Activated CD8-positive, alpha-beta T cell treated with anti-CD3 and anti-CD28 coated beads for 36 hours (primary cell): Measurements from ENCODE around the gene HRC. TPM values are rescaled to one million over a fixed set of nuclear protein-coding genes. Genes with fewer than 3 reads are reported as not detected.
A peak's percentile ranks its signal among the peaks of the same experiment; 100 is the strongest.

ENCODE experiments used
- ATAC-seq: fragments of 200-7000 bp; cut with Tn5 transposase; one replicate; pipeline ENCODE4 v1.10.0; 2021; ENCODE audit warnings: mild to moderate bottlenecking, moderate library complexity
- CTCF ChIA-PET: fragments of 350-600 bp; sonication (Branson Sonifier 250); formaldehyde crosslinking; loops from one replicate; lab custom pipeline; 2021; ENCODE audit warnings: antibody characterized with exemption; lab: Charles Lee
- POLR2A ChIA-PET: fragments of 350-600 bp; sonication (Branson Sonifier 250); formaldehyde crosslinking; loops from one replicate; lab custom pipeline; 2021; ENCODE audit warnings: antibody characterized with exemption; lab: Charles Lee
- DNase-seq: peaks from one replicate; pipeline ENCODE4 v3.0.0-alpha.2; 2020
- H3K27ac Mint-ChIP-seq: one replicate; pipeline ENCODE4 v1.8.0; 2021; ENCODE audit warnings: mild to moderate bottlenecking, mixed read lengths
- H3K27me3 Mint-ChIP-seq: one replicate; pipeline ENCODE4 v1.8.0; 2021; ENCODE audit warnings: mixed read lengths
- H3K36me3 Mint-ChIP-seq: one replicate; pipeline ENCODE4 v1.8.0; 2021; ENCODE audit warnings: low read depth, mixed read lengths
- H3K4me1 Mint-ChIP-seq: one replicate; pipeline ENCODE4 v1.8.0; 2021; ENCODE audit warnings: low read depth, mixed read lengths
- H3K4me3 Mint-ChIP-seq: one replicate; pipeline ENCODE4 v1.8.0; 2021; ENCODE audit warnings: mild to moderate bottlenecking, moderate library complexity, mixed read lengths
- H3K9me3 Mint-ChIP-seq: one replicate; pipeline ENCODE4 v1.8.0; 2021; ENCODE audit warnings: mixed read lengths
- intact Hi-C: fragments of 100-400 bp; cut with micrococcal nuclease; formaldehyde crosslinking; loops from one replicate; pipeline ENCODE4 v1.10.0; 2022
- total RNA-seq, 2 experiments: library from RNA; stranded (reverse); gene quantifications; one replicate each; pipeline ENCODE4 v1.2.3, GENCODE V29; 2021
- TF ChIP-seq, protein P1 (sequence below): fragments of 200-600 bp; IDR thresholded peaks from one replicate; pipeline ENCODE4 v1.8.0; 2022; ENCODE audit warnings: antibody characterized with exemption, mild to moderate bottlenecking

HRC gene
- total RNA-seq, 2 experiments from 2014 or later: not detected

DNA sequence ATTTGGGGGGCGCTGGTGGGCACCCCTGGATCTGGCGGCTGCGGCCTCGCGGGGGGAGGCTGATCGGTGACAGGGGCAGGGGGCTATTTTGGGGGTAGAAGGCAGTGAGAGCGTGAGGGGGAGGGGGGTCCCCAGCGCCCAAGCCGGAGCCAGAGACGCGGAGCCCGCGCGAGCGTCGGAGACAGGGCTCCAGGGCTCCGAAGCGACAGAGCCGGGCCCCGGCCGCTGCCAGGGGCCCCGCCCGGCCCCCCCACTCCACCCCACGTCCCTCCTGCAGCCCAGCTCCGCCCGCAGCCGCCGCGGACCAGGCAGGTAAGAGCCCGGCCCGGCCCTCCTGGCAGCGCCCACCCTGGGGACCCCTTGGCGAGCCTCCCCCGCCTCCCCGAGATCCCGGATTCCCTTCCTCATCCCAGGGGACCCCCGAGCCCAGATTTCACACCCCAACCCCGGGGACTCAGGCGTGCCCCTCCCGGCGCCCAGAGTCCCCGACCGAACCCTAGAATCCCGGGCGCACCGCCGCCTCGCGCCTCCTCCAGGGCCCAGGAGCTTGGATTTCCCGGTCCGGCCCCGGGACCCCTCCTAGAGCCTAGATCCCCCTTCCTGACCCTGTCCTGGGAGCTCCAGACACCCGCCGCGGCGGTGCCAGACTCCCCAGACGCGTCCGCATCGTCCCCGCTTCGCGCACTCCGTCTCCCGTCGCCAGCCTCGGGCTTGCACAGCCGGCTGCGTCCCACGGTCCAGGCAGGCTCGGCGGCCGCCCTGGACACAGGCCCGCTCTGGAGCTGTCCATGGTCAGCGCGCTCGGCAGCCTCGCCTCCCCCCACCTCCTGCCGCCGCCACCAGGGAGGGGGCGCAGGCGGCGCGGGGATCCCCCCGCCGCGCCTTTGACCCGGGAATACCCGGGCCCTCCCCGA is 35.5 kb downstream of the HRC start, which contains the start of gene PPFIA3:
Gene PPFIA3 (plus strand): TSS at position 134 of the 914 bp plus-strand sequence. CDS start 8,330 bp downstream, outside the sequence.
- Mint-ChIP-seq H3K27me3 (peaks cover 10% of the 10 kb centered on the region), H3K4me3 (peak within 1 kb of the TSS; percentile 88), H3K4me1 (peaks cover 25% of the 10 kb centered on the region), H3K27ac (peak within 1 kb of the TSS; percentile 91), H3K36me3 (peaks cover 6% of the 10 kb centered on the region), H3K9me3 (no peaks in the 10 kb centered on the region)
- CTCF ChIA-PET: interaction anchor here (0.7 to 2.1 kb wide), 6 partner anchors 11 to 289 kb away, joined by 3 to 9 read pairs (median 4); no protein-coding TSS in a partner anchor
- no peak for ATAC-seq
- no peak for DNase-seq
- POLR2A ChIA-PET: interaction anchor here (1.2 to 1.6 kb wide), 4 partner anchors 9 to 25 kb away, joined by 3 to 6 read pairs (median 4); no protein-coding TSS in a partner anchor
- intact Hi-C loops: no loop called here
- TF ChIP-seq, protein P1, sequence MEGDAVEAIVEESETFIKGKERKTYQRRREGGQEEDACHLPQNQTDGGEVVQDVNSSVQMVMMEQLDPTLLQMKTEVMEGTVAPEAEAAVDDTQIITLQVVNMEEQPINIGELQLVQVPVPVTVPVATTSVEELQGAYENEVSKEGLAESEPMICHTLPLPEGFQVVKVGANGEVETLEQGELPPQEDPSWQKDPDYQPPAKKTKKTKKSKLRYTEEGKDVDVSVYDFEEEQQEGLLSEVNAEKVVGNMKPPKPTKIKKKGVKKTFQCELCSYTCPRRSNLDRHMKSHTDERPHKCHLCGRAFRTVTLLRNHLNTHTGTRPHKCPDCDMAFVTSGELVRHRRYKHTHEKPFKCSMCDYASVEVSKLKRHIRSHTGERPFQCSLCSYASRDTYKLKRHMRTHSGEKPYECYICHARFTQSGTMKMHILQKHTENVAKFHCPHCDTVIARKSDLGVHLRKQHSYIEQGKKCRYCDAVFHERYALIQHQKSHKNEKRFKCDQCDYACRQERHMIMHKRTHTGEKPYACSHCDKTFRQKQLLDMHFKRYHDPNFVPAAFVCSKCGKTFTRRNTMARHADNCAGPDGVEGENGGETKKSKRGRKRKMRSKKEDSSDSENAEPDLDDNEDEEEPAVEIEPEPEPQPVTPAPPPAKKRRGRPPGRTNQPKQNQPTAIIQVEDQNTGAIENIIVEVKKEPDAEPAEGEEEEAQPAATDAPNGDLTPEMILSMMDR: no peak

DNA sequence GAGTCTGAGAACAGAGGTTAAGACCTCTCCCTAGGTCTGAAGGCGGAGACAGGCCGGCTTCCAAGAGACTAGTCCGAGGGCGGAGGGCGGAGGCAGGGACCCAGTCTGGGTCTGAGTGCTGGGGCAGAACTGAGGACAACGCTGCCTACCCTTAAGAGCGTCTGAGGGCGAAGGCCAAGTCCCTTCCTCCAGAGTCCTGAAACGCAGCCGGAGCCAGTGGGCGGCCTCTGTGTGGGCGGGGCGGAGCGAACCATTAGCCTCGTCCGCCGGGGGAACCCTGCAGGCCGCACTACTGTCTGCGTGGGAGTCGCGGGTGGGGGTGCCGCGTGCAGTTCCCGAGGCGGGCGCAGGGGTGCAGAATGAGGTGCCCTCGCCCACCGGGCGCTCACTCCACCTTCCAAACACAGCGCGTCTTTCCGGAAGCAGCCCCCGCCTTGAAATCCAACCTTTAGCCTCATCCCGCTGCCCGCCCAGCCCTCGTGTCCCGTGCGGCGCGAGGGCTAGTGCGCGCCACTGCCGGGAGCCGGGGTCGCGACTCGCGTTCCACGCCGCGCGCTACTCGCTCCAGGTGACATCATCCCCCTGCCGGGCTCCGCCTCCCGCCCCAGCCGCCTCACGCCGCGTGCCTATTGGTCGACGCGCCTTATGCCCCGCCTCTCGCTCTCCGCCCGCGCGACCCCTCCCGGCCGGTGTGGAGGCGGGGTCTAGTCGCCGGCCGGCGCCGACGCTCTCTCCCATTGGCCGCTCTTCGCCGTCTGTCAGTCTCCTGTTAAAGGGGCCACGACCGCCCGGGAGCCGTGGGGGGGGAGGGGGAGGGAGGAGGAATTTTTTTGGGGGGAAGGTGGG is 36.4 kb downstream of the HRC start, which contains the start of gene C19orf73:
Gene C19orf73 (minus strand): TSS at position 579 of the 846 bp plus-strand sequence. CDS start 121 bp downstream, at position 458.
- Mint-ChIP-seq H3K27ac (peak within 1 kb of the TSS; percentile 91), H3K4me1 (peaks cover 28% of the 10 kb centered on the region), H3K4me3 (peak within 1 kb of the TSS; percentile 88), H3K27me3 (peaks cover 10% of the 10 kb centered on the region), H3K9me3 (no peaks in the 10 kb centered on the region), H3K36me3 (peaks cover 6% of the 10 kb centered on the region)
- ChIA-PET POLR2A (interaction anchor here (1.2 to 2.1 kb wide), 4 partner anchors 9 to 21 kb away, joined by 3 to 11 read pairs (median 6); no protein-coding TSS in a partner anchor), CTCF (interaction anchor here (1.4 to 5.3 kb wide), 4 partner anchors 13 to 126 kb away, joined by 3 to 41 read pairs (median 5); partner anchors contain the start of genes GYS1 and RUVBL2)
- intact Hi-C loops: no loop called here
- TF ChIP-seq, protein P1: no peak
- ATAC-seq (peak; percentile 89), DNase-seq (peak; percentile 95)

DNA sequence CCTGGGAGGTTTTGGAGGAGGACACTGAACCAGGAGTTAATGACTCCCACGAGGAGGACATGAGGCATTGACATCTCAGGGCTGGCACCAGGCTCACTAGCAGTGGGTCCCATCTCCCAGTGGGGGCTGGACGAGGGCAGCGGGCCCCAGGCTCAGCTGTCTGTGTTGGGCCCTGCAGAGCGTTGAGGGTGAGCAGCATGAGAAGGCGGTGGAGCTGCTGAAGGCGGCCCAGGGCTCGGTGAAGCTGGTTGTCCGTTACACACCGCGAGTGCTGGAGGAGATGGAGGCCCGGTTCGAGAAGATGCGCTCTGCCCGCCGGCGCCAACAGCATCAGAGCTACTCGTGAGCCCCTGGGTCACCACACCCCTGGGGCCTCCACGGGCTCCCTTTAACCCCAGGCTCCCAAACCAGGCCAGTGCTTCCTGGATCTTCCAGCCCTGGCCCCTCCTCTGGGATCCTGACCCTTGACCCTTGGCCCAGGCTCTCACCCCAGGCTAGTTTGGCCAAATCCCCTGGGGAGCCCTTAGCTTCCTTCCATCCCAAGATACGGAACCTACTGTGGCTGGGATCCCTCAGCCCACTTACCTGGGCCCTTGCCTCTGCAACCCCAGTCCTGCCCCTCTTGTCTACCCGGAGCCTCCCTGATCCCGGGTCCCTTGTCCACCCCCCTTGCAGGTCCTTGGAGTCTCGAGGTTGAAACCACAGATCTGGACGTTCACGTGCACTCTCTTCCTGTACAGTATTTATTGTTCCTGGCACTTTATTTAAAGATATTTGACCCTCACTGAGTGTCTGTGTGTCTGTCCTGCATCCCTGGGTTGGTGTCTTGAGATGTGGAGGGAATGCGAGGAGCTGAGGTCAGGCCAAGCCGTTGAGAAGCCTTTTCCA is 37.3 kb downstream of the HRC start:
- Mint-ChIP-seq H3K36me3 (peaks cover 6% of the 10 kb centered on the region), H3K9me3 (no peaks in the 10 kb centered on the region), H3K4me3 (peak overlapping the region; percentile 88), H3K4me1 (peaks cover 31% of the 10 kb centered on the region), H3K27me3 (peaks cover 10% of the 10 kb centered on the region), H3K27ac (peak overlapping the region; percentile 91)
- intact Hi-C loops: no loop called here
- no peak for DNase-seq
- ChIA-PET CTCF (interaction anchor here (1.4 to 5.3 kb wide), 5 partner anchors 12 to 125 kb away, joined by 3 to 41 read pairs (median 7); partner anchors contain the start of genes GYS1 and RUVBL2), POLR2A (interaction anchor here (1.2 to 2.1 kb wide), 5 partner anchors 9 to 90 kb away, joined by 3 to 11 read pairs (median 3); no protein-coding TSS in a partner anchor)
- no peak for ATAC-seq
- TF ChIP-seq, protein P1: no peak

DNA sequence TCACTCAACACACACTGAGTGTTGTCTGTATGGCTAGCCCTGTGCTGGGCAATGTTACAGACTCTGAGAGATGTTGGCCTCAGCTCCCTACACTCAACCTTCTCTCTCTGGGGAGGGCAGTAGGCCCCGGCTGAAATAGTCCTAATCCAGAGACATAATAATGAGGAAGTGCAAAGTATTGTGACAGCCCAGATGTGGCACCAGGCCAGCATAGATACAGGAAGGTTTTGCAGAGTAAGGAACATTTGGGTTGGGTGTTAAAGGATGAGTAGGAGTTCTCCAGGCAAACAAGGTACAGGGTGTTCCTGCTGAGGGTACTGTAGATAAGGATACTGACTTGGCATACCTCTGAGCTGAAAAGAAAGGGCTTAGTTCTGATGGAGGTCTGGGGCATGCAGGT is 38.7 kb downstream of the HRC start:
- no peak overlapping the region for H3K27ac Mint-ChIP-seq

More for the DNA sequence above, 38.7 kb downstream of the HRC start:
- peaks cover 6% of the 10 kb centered on the region for H3K36me3 Mint-ChIP-seq
- H3K4me3 Mint-ChIP-seq: no peak overlapping the region
- no peaks in the 10 kb centered on the region for H3K9me3 Mint-ChIP-seq
- peaks cover 8% of the 10 kb centered on the region for H3K27me3 Mint-ChIP-seq
- DNase-seq: no peak
- TF ChIP-seq, protein P1: no peak
- intact Hi-C loops: no loop called here
- H3K4me1 Mint-ChIP-seq: peaks cover 32% of the 10 kb centered on the region
- ChIA-PET POLR2A (interaction anchor here (1.2 to 3.4 kb wide), 4 partner anchors 8 to 92 kb away, joined by 3 to 14 read pairs (median 6); no protein-coding TSS in a partner anchor), CTCF (interaction anchor here (2.0 to 5.3 kb wide), 3 partner anchors 11 to 82 kb away, joined by 7 to 41 read pairs (median 9); no protein-coding TSS in a partner anchor)
- no peak for ATAC-seq
